B cell (primary cell): Measurements from ENCODE around the gene IL31RA.

ENCODE experiments used
- EZH2 ChIP-seq: IDR thresholded peaks from 2 replicates; pipeline ENCODE4 v1.6.1; 2012; ENCODE audit warnings: borderline replicate concordance, low read depth, mild to moderate bottlenecking, moderate library complexity, low read length; ENCODE audit not compliant: insufficient read depth, poor library complexity, severe bottlenecking
- TF ChIP-seq, protein P1 (sequence below): fragments of 200-600 bp; IDR thresholded peaks from one replicate; pipeline ENCODE4 v1.8.0; 2022; ENCODE audit warnings: antibody characterized with exemption, mild to moderate bottlenecking

DNA sequence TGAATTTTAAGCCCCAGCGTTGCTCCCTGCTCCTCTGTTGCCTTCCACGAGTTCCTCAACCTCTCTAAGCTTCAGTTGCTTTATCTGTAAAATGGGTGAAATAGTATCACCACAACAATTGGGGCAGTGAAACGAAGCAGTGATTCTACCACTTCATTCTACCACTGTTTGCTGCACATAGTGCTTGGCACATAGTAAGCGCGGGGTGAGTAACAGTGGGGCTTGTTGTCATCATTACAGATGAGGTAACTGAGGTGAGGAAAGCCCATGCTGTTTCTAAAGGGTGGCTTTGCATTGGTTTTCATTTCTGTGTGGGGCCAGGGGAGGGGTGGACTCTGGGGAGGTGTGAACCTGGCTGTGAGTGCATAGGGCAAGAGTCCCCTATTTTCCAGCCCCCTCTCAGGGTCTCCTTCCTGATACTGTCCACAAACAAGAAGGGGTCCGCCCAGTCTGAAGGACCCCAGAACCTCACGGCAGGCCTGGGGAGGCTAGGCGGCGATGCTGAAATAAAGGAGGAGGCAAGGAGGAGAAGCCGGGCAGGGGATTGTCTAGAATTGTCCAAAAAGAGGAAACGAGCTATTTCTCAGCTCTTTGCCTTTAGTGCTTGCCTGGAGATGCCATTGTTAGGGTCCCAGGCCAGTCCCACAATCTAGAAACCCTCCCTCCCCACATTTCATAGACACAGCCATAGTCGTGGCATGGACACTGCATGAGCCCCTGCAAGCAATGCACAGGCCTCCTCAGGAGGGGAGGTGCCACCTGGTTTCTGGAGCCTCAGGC is 78.1 kb downstream of the IL31RA start:
- TF ChIP-seq, protein P1, sequence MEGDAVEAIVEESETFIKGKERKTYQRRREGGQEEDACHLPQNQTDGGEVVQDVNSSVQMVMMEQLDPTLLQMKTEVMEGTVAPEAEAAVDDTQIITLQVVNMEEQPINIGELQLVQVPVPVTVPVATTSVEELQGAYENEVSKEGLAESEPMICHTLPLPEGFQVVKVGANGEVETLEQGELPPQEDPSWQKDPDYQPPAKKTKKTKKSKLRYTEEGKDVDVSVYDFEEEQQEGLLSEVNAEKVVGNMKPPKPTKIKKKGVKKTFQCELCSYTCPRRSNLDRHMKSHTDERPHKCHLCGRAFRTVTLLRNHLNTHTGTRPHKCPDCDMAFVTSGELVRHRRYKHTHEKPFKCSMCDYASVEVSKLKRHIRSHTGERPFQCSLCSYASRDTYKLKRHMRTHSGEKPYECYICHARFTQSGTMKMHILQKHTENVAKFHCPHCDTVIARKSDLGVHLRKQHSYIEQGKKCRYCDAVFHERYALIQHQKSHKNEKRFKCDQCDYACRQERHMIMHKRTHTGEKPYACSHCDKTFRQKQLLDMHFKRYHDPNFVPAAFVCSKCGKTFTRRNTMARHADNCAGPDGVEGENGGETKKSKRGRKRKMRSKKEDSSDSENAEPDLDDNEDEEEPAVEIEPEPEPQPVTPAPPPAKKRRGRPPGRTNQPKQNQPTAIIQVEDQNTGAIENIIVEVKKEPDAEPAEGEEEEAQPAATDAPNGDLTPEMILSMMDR: no peak
- no peak for TF ChIP-seq EZH2
